Neural cell (in vitro differentiated cells): ENCODE results near the gene SLC39A13. TPM values are rescaled to one million over a fixed set of nuclear protein-coding genes. Genes with fewer than 3 reads are reported as not detected.

ENCODE experiments used
- H2AFZ ChIP-seq: fragments of 200-600, 300-800 bp; sonication (generic), shearing (Covaris generic); 2 replicates; pipeline ENCODE4 v1.6.0; 2014; ENCODE audit warnings: low read depth, mild to moderate bottlenecking, antibody characterized with exemption, low read length, moderate library complexity
- H3F3A ChIP-seq: fragments of 200-600 bp; shearing (Covaris generic); 2 replicates; pipeline ENCODE4 v1.6.1; 2016; ENCODE audit warnings: mild to moderate bottlenecking, moderate library complexity, mixed read lengths, antibody characterized with exemption, low read length; ENCODE audit not compliant: insufficient read depth, poor library complexity, severe bottlenecking
- H3K27ac ChIP-seq: fragments of 200-600, 300-800 bp; sonication (generic), shearing (Covaris generic); 2 replicates; pipeline ENCODE4 v1.5.1; 2014; ENCODE audit warnings: mild to moderate bottlenecking, low read length, moderate library complexity
- H3K27me3 ChIP-seq: fragments of 300-800, 200-600 bp; sonication (generic), shearing (Covaris generic); 2 replicates; pipeline ENCODE4 v1.6.0; 2014; ENCODE audit warnings: mild to moderate bottlenecking, low read depth, low read length, moderate library complexity; ENCODE audit not compliant: insufficient read depth
- H3K36me3 ChIP-seq: fragments of 300-800, 200-600 bp; sonication (generic), shearing (Covaris generic); 2 replicates; pipeline ENCODE4 v1.5.1; 2014; ENCODE audit warnings: mild to moderate bottlenecking, antibody characterized with exemption, low read length, moderate library complexity; ENCODE audit not compliant: insufficient read depth
- H3K4me2 ChIP-seq: fragments of 300-800, 200-600 bp; sonication (generic), shearing (Covaris generic); 2 replicates; pipeline ENCODE4 v1.6.0; 2014; ENCODE audit warnings: mild to moderate bottlenecking, low read length
- H3K4me3 ChIP-seq: fragments of 300-800, 200-600 bp; sonication (generic), shearing (Covaris generic); 2 replicates; pipeline ENCODE4 v1.5.1; 2014; ENCODE audit warnings: mild to moderate bottlenecking, low read length, moderate library complexity
- H3K79me2 ChIP-seq: fragments of 200-600 bp; shearing (Covaris generic); replicated peaks from 2 replicates; pipeline ENCODE4 v1.6.0; 2014; ENCODE audit warnings: mild to moderate bottlenecking, low read length, moderate library complexity; ENCODE audit not compliant: insufficient read depth
- H3K9ac ChIP-seq: fragments of 300-800, 200-600 bp; sonication (generic), shearing (Covaris generic); 2 replicates; pipeline ENCODE4 v1.6.1; 2016; ENCODE audit warnings: mild to moderate bottlenecking, low read length, mixed read lengths
- H3K9me2 ChIP-seq: fragments of 200-600 bp; shearing (Covaris generic); 2 replicates; pipeline ENCODE4 v1.6.1; 2016; ENCODE audit warnings: mild to moderate bottlenecking, low read length, mixed read lengths; ENCODE audit not compliant: insufficient read depth
- H3K9me3 ChIP-seq: fragments of 200-600, 300-800 bp; sonication (generic), shearing (Covaris generic); 2 replicates; pipeline ENCODE4 v1.6.1; 2016; ENCODE audit warnings: mild to moderate bottlenecking, mixed run types, low read length, moderate library complexity, mixed read lengths
- H4K20me1 ChIP-seq: fragments of 200-600 bp; shearing (Covaris generic); 2 replicates; pipeline ENCODE4 v1.6.1; 2016; ENCODE audit warnings: mild to moderate bottlenecking, mixed run types; ENCODE audit not compliant: insufficient read depth
- CTCF ChIP-seq: fragments of 450-650 bp; IDR thresholded peaks from 2 replicates; pipeline ENCODE4 v1.5.1; 2014; ENCODE audit warnings: antibody characterized with exemption, mild to moderate bottlenecking, moderate library complexity; ENCODE audit not compliant: poor library complexity, severe bottlenecking
- EP300 ChIP-seq: fragments of 450-650 bp; conservative IDR thresholded peaks from 2 replicates; pipeline ENCODE4 v1.6.1; 2014; ENCODE audit warnings: antibody characterized with exemption, mild to moderate bottlenecking, moderate library complexity; ENCODE audit not compliant: poor library complexity, severe bottlenecking
- EZH2 ChIP-seq: fragments of 200-600, 300-800 bp; shearing (Covaris generic), sonication (generic); IDR thresholded peaks from 2 replicates; pipeline ENCODE4 v1.6.1; 2014; ENCODE audit warnings: antibody characterized with exemption, low read length, borderline replicate concordance, mild to moderate bottlenecking; ENCODE audit not compliant: insufficient read depth, poor library complexity, severe bottlenecking
- MXI1 ChIP-seq: fragments of 450-650 bp; conservative IDR thresholded peaks from 2 replicates; pipeline ENCODE4 v1.6.1; 2014; ENCODE audit warnings: antibody characterized with exemption, mild to moderate bottlenecking; ENCODE audit not compliant: poor library complexity, severe bottlenecking
- POLR2AphosphoS5 ChIP-seq: IDR thresholded peaks from 2 replicates; pipeline ENCODE4 v1.6.1; 2012
- RAD21 ChIP-seq: fragments of 450-650 bp; conservative IDR thresholded peaks from 2 replicates; pipeline ENCODE4 v1.6.1; 2014; ENCODE audit warnings: antibody characterized with exemption, mild to moderate bottlenecking, moderate library complexity
- REST ChIP-seq: IDR thresholded peaks from 2 replicates; pipeline ENCODE4 v1.6.1; 2012; ENCODE audit warnings: borderline replicate concordance
- SMC3 ChIP-seq: fragments of 450-650 bp; conservative IDR thresholded peaks from 2 replicates; pipeline ENCODE4 v1.6.1; 2014; ENCODE audit warnings: antibody characterized with exemption, mild to moderate bottlenecking, moderate library complexity; ENCODE audit not compliant: poor library complexity
- TAF1 ChIP-seq: IDR thresholded peaks from 2 replicates; pipeline ENCODE4 v1.6.1; 2012; ENCODE audit warnings: low read depth
- polyA plus RNA-seq: library from polyadenylated mRNA; depleted of rRNA; stranded (reverse); fragments of >200 nt; gene quantifications from 2 replicates; pipeline ENCODE4 v1.2.3, GENCODE V29; 2014

SLC39A13 gene
- polyA plus RNA-seq, 1 donor from 2014 or later: 48.0 TPM

- no peak for TF ChIP-seq POLR2AphosphoS5
- no peak for TF ChIP-seq EP300
- TF ChIP-seq SMC3: no peak
- TF ChIP-seq REST: no peak
- TF ChIP-seq RAD21: no peak
- no peak for TF ChIP-seq CTCF
- no peak for TF ChIP-seq MXI1
- no peak for TF ChIP-seq TAF1
- no peak for TF ChIP-seq EZH2
- Histone ChIP-seq H4K20me1 (no peaks in the 10 kb centered on the region), H3K9ac (no peak overlapping the region), H3K36me3 (no peaks in the 10 kb centered on the region), H3F3A (no peaks in the 10 kb centered on the region), H2AFZ (no peak overlapping the region), H3K4me3 (no peak overlapping the region), H3K9me2 (no peaks in the 10 kb centered on the region), H3K9me3 (no peaks in the 10 kb centered on the region), H3K27me3 (no peaks in the 10 kb centered on the region), H3K79me2 (no peaks in the 10 kb centered on the region), H3K27ac (no peak overlapping the region), H3K4me2 (no peak overlapping the region)
Observed at GRCh38 chr11:47376525-47377371, 31.6 kb upstream of the SLC39A13 start.

- H3K27me3 ChIP-seq: no peaks in the 10 kb centered on the region
- no peak for TF ChIP-seq EZH2
- TF ChIP-seq POLR2AphosphoS5: no peak
- no peak for TF ChIP-seq REST
- TF ChIP-seq MXI1: no peak
- TF ChIP-seq CTCF: no peak
- TF ChIP-seq TAF1: no peak
- TF ChIP-seq EP300: no peak
- no peak for TF ChIP-seq RAD21
- no peak for TF ChIP-seq SMC3
- no peaks in the 10 kb centered on the region for H3K9me2 ChIP-seq
- H3K9me3 ChIP-seq: no peaks in the 10 kb centered on the region
- no peaks in the 10 kb centered on the region for H3K79me2 ChIP-seq
- H3F3A ChIP-seq: no peaks in the 10 kb centered on the region
- H2AFZ ChIP-seq: no peak overlapping the region
- no peaks in the 10 kb centered on the region for H4K20me1 ChIP-seq
- no peak overlapping the region for H3K27ac ChIP-seq
- no peak overlapping the region for H3K9ac ChIP-seq
- no peak overlapping the region for H3K4me3 ChIP-seq
- H3K36me3 ChIP-seq: no peaks in the 10 kb centered on the region
- H3K4me2 ChIP-seq: no peak overlapping the region
Observed at GRCh38 chr11:47377571-47378009, 30.8 kb upstream of the SLC39A13 start.
